HCT116 (cell line): ENCODE measurements around the gene KRT36. TPM values are rescaled to one million over a fixed set of nuclear protein-coding genes. Genes with fewer than 3 reads are reported as not detected.

Source experiments
- ATAC-seq: fragments of 200-7000 bp; cut with Tn5 transposase; 2 replicates; pipeline ENCODE4 v1.9.1; 2020; ENCODE audit warnings: mild to moderate bottlenecking, moderate library complexity
- BruUV-seq: library from RNA; stranded (reverse); fragments of 400-500 nt; replicated peaks from 2 replicates; lab custom pipeline; 2021; lab: Mats Ljungman, UMichigan
- CTCF ChIA-PET: fragments of 300-600 bp; sonication (Branson Sonifier 250); formaldehyde crosslinking; loops from one replicate; lab custom pipeline; 2021; ENCODE audit warnings: antibody characterized with exemption; lab: Charles Lee
- POLR2A ChIA-PET: fragments of 300-600, 350-600 bp; sonication (Branson Sonifier 250); formaldehyde crosslinking; loops from one replicate; lab custom pipeline; 2021; ENCODE audit warnings: antibody characterized with exemption; lab: Charles Lee
- RAD21 ChIA-PET, 2 experiments: fragments of 300-600 bp; sonication (Branson Sonifier 250); formaldehyde crosslinking; loops; one replicate each; lab custom pipeline; 2023; ENCODE audit warnings: low total read pairs in 2 of 2; ENCODE audit not compliant: uncharacterized antibody in 2 of 2, unreplicated experiment in 2 of 2, low non-redundant PET in 1 of 2; lab: Charles Lee
- DNase-seq: peaks from one replicate; pipeline ENCODE4 v3.0.0-alpha.2; 2010; ENCODE audit warnings: low read depth, low spot score
- H2AFZ ChIP-seq: fragments of 200-600 bp; shearing (Covaris generic), sonication (generic); 2 replicates; pipeline ENCODE4 v1.6.1; 2017; ENCODE audit warnings: low read depth, mixed run types, mixed read lengths, antibody characterized with exemption, low read length; ENCODE audit not compliant: poor library complexity, severe bottlenecking
- H3K27ac ChIP-seq: 2 replicates; pipeline ENCODE4 v1.5.1; 2012; ENCODE audit warnings: low read depth, low read length
- H3K27me3 ChIP-seq: fragments of 200-600 bp; sonication (generic); 2 replicates; pipeline ENCODE4 v1.6.1; 2016; ENCODE audit warnings: mixed run types, low read length, mixed read lengths; ENCODE audit not compliant: insufficient read depth
- H3K36me3 ChIP-seq, 2 experiments: fragments of 200-500 bp in 1 of 2; fragments of 200-600 bp in 1 of 2; sonication (Bioruptor generic) in 1 of 2; sonication (generic) in 1 of 2; 2 replicates each; pipeline versions ENCODE4 v1.5.1 to v1.6.1; 2014 to 2016; ENCODE audit warnings: low read length in 2 of 2, inconsistent platforms in 1 of 2, mixed read lengths in 1 of 2, mixed run types in 1 of 2; ENCODE audit not compliant: insufficient read depth in 2 of 2, control insufficient read depth in 1 of 2
- H3K4me1 ChIP-seq, 2 experiments: fragments of 200-600 bp in 1 of 2; sonication (generic) in 1 of 2; 2 replicates each; pipeline versions ENCODE4 v1.5.1 to v1.6.1; 2012 to 2017; ENCODE audit warnings: low read length in 2 of 2, inconsistent platforms in 1 of 2, mild to moderate bottlenecking in 1 of 2, mixed read lengths in 1 of 2, mixed run types in 1 of 2, moderate library complexity in 1 of 2; ENCODE audit not compliant: insufficient read depth in 2 of 2, control insufficient read depth in 1 of 2
- H3K4me2 ChIP-seq: fragments of 200-600 bp; sonication (generic); 2 replicates; pipeline ENCODE4 v1.6.1; 2017; ENCODE audit warnings: mixed run types, low read length, mixed read lengths
- H3K4me3 ChIP-seq, 2 experiments: fragments of 200-600 bp in 1 of 2; sonication (generic) in 1 of 2; replicated peaks in 1 of 2; 2 replicates each; pipeline ENCODE4 v1.5.1; 2011 to 2016; ENCODE audit warnings: low read length in 2 of 2, control low read depth in 1 of 2, low read depth in 1 of 2, mild to moderate bottlenecking in 1 of 2, mixed read lengths in 1 of 2, mixed run types in 1 of 2
- H3K79me2 ChIP-seq: fragments of 200-600 bp; sonication (generic); 2 replicates; pipeline ENCODE4 v1.6.1; 2017; ENCODE audit warnings: mild to moderate bottlenecking, mixed run types, low read length, moderate library complexity, mixed read lengths; ENCODE audit not compliant: insufficient read depth
- H3K9ac ChIP-seq: fragments of 200-600 bp; sonication (generic); 2 replicates; pipeline ENCODE4 v1.6.1; 2016; ENCODE audit warnings: low read length, mixed read lengths
- H3K9me2 ChIP-seq: fragments of 200-600 bp; sonication (generic), shearing (Covaris generic); 2 replicates; pipeline ENCODE4 v1.6.1; 2017; ENCODE audit warnings: mixed run types, mild to moderate bottlenecking, moderate library complexity; ENCODE audit not compliant: insufficient read depth
- H3K9me3 ChIP-seq, 2 experiments: fragments of 200-500 bp in 1 of 2; fragments of 200-600 bp in 1 of 2; sonication (Bioruptor generic) in 1 of 2; sonication (generic) in 1 of 2; 2 replicates each; pipeline ENCODE4 v1.6.1; 2014 to 2017; ENCODE audit warnings: low read length in 2 of 2, mixed read lengths in 2 of 2, inconsistent platforms in 1 of 2, low read depth in 1 of 2, mild to moderate bottlenecking in 1 of 2, mixed run types in 1 of 2, moderate library complexity in 1 of 2; ENCODE audit not compliant: control insufficient read depth in 1 of 2, insufficient read depth in 1 of 2
- H4K20me1 ChIP-seq: fragments of 200-600 bp; sonication (generic), shearing (Covaris generic); 2 replicates; pipeline ENCODE4 v1.6.1; 2017; ENCODE audit warnings: mixed run types, mild to moderate bottlenecking, moderate library complexity; ENCODE audit not compliant: insufficient read depth
- EZH2 ChIP-seq: fragments of 200-600 bp; sonication (generic); IDR thresholded peaks from 2 replicates; pipeline ENCODE4 v1.6.1; 2017; ENCODE audit warnings: antibody characterized with exemption, mixed run types
- POLR2A ChIP-seq: IDR thresholded peaks from 2 replicates; pipeline ENCODE4 v1.7.0; 2011; ENCODE audit warnings: borderline replicate concordance; ENCODE audit not compliant: insufficient read depth, insufficient read length; ENCODE audit errors: extremely low read depth
- TCF7L2 ChIP-seq: IDR thresholded peaks from 2 replicates; pipeline ENCODE4 v1.7.0; 2011; ENCODE audit warnings: borderline replicate concordance, inconsistent platforms; ENCODE audit not compliant: insufficient read depth, insufficient read length; ENCODE audit errors: extremely low read depth
- ZFX ChIP-seq: fragments of 450-650 bp; IDR thresholded peaks from 2 replicates; pipeline ENCODE4 v1.6.1; 2017
- intact Hi-C: fragments of 100-400 bp; cut with micrococcal nuclease; formaldehyde crosslinking; loops from 2 replicates; pipeline ENCODE4 v1.10.0; 2022
- total RNA-seq: library from RNA; stranded (reverse); gene quantifications from one replicate; pipeline ENCODE4 v1.2.1, GENCODE V29; 2021; ENCODE audit not compliant: unreplicated experiment
- TF ChIP-seq, protein P1 (sequence below): IDR thresholded peaks from 2 replicates; pipeline ENCODE4 v1.6.1; 2011; ENCODE audit warnings: mild to moderate bottlenecking, low read length, moderate library complexity; ENCODE audit not compliant: insufficient replicate concordance; ENCODE audit errors: extremely low read depth
- TF ChIP-seq, protein P2 (sequence below): IDR thresholded peaks from 2 replicates; pipeline ENCODE4 v1.6.1; 2012; ENCODE audit warnings: low read depth

Gene KRT36
- total RNA-seq, 1 experiment from 2014 or later, result not detected

DNA sequence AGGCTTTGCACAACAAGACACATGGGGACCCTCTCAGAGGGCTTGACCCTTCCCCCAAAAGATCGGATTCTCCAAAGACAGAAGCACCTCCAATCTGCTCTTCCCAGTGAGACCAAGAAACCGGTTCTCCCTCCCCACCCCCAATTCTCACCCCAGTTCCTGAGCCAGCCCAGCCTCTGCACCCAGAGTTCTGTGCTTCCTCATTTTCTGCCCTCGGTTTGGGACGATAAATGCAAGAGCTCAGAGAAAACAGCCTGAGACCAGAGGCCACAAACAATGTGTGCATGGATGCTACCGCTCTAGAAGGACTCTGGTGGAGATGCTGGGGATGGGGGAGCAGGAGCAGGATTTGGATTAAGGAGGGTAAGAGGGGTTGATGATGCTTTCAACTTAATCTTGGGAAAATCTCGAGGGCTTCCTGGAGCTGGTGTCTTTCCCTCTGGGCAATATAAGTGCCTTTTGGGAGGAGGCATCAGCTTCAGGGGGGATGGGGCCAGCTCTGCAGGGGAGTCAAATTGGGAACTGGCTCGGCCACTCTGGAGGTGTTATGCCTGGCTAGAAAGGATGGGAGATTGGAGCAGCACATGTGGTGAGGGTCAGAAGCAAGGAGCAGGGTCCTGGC is 22.9 kb upstream of the KRT36 start:
- intact Hi-C loops, result no loop called here
- Histone ChIP-seq H3K4me3 (no peak overlapping the region), H3K27ac (no peak overlapping the region)

More for the DNA sequence above, 22.9 kb upstream of the KRT36 start:
- RAD21 ChIA-PET, result no interaction called here
- POLR2A ChIA-PET, result interaction anchor here (1.5 kb wide), 1 partner anchor 9 kb away, joined by 4 read pairs; no protein-coding TSS in a partner anchor
- no peak overlapping the region for H3K4me2 ChIP-seq
- CTCF ChIA-PET, result no interaction called here
- no peaks in the 10 kb centered on the region for H3K79me2 ChIP-seq
- ATAC-seq (no peak), DNase-seq (no peak)
- H3K9me2 ChIP-seq, result no peaks in the 10 kb centered on the region
- no peaks in the 10 kb centered on the region for H3K27me3 ChIP-seq
- H3K9me3 ChIP-seq, result no peaks in the 10 kb centered on the region
- H3K36me3 ChIP-seq, result 0 out of 4 replicates have a peak, but pooled peaks cover 0 to 5% of the 10 kb centered on the region in 2 experiments
- peaks cover 13 to 43% of the 10 kb centered on the region in 2 experiments for H3K4me1 ChIP-seq
- TF ChIP-seq ZFX (no peak), EZH2 (no peak), TCF7L2 (no peak), POLR2A (no peak)
- TF ChIP-seq, protein P1, sequence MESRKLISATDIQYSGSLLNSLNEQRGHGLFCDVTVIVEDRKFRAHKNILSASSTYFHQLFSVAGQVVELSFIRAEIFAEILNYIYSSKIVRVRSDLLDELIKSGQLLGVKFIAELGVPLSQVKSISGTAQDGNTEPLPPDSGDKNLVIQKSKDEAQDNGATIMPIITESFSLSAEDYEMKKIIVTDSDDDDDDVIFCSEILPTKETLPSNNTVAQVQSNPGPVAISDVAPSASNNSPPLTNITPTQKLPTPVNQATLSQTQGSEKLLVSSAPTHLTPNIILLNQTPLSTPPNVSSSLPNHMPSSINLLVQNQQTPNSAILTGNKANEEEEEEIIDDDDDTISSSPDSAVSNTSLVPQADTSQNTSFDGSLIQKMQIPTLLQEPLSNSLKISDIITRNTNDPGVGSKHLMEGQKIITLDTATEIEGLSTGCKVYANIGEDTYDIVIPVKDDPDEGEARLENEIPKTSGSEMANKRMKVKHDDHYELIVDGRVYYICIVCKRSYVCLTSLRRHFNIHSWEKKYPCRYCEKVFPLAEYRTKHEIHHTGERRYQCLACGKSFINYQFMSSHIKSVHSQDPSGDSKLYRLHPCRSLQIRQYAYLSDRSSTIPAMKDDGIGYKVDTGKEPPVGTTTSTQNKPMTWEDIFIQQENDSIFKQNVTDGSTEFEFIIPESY, result no peak
- TF ChIP-seq, protein P2, sequence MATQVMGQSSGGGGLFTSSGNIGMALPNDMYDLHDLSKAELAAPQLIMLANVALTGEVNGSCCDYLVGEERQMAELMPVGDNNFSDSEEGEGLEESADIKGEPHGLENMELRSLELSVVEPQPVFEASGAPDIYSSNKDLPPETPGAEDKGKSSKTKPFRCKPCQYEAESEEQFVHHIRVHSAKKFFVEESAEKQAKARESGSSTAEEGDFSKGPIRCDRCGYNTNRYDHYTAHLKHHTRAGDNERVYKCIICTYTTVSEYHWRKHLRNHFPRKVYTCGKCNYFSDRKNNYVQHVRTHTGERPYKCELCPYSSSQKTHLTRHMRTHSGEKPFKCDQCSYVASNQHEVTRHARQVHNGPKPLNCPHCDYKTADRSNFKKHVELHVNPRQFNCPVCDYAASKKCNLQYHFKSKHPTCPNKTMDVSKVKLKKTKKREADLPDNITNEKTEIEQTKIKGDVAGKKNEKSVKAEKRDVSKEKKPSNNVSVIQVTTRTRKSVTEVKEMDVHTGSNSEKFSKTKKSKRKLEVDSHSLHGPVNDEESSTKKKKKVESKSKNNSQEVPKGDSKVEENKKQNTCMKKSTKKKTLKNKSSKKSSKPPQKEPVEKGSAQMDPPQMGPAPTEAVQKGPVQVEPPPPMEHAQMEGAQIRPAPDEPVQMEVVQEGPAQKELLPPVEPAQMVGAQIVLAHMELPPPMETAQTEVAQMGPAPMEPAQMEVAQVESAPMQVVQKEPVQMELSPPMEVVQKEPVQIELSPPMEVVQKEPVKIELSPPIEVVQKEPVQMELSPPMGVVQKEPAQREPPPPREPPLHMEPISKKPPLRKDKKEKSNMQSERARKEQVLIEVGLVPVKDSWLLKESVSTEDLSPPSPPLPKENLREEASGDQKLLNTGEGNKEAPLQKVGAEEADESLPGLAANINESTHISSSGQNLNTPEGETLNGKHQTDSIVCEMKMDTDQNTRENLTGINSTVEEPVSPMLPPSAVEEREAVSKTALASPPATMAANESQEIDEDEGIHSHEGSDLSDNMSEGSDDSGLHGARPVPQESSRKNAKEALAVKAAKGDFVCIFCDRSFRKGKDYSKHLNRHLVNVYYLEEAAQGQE, result no peak
- no peak overlapping the region for H3K9ac ChIP-seq
- no peaks in the 10 kb centered on the region for H4K20me1 ChIP-seq
- H2AFZ ChIP-seq, result no peak overlapping the region
- no TSS peak for BruUV-seq
